H9 (cell line): Measurements from ENCODE around the gene ZNF587B. TPM values are rescaled to one million over a fixed set of nuclear protein-coding genes. Genes with fewer than 3 reads are reported as not detected.
A peak's percentile ranks its signal among the peaks of the same experiment; 100 is the strongest.

Experiments
- DNase-seq: peaks from one replicate; pipeline ENCODE4 v3.0.0-alpha.2; 2017
- H2AFZ ChIP-seq: one replicate; pipeline ENCODE4 v1.6.1; 2013; ENCODE audit warnings: mild to moderate bottlenecking, low read length, control low read depth, moderate library complexity
- H2AK5ac ChIP-seq: 2 replicates; pipeline ENCODE4 v1.6.1; 2013; ENCODE audit warnings: low read length, control low read depth, mixed read lengths; ENCODE audit not compliant: insufficient read length
- H2BK120ac ChIP-seq: one replicate; pipeline ENCODE4 v1.6.1; 2013; ENCODE audit warnings: low read depth, mild to moderate bottlenecking, low read length, control low read depth, inconsistent platforms; ENCODE audit not compliant: poor library complexity, severe bottlenecking
- H2BK12ac ChIP-seq: 2 replicates; pipeline ENCODE4 v1.6.1; 2013; ENCODE audit warnings: low read length, control low read depth, mixed read lengths, low read depth; ENCODE audit not compliant: insufficient read length
- H2BK15ac ChIP-seq: 2 replicates; pipeline ENCODE4 v1.6.1; 2013; ENCODE audit warnings: low read depth, low read length, control low read depth
- H2BK20ac ChIP-seq: one replicate; pipeline ENCODE4 v1.6.1; 2013; ENCODE audit warnings: low read depth, mild to moderate bottlenecking, low read length, control low read depth, inconsistent platforms; ENCODE audit not compliant: poor library complexity, severe bottlenecking
- H2BK5ac ChIP-seq: 2 replicates; pipeline ENCODE4 v1.6.1; 2013; ENCODE audit warnings: low read length, control low read depth, mixed read lengths; ENCODE audit not compliant: insufficient read length
- H3K14ac ChIP-seq: 2 replicates; pipeline ENCODE4 v1.6.1; 2013; ENCODE audit warnings: low read length, control low read depth; ENCODE audit not compliant: insufficient read depth
- H3K18ac ChIP-seq: 2 replicates; pipeline ENCODE4 v1.6.1; 2013; ENCODE audit warnings: low read depth, mild to moderate bottlenecking, mixed read lengths, low read length, control low read depth; ENCODE audit not compliant: insufficient read length
- H3K23ac ChIP-seq: 2 replicates; pipeline ENCODE4 v1.6.1; 2013; ENCODE audit warnings: low read length, control low read depth, mixed read lengths, low read depth; ENCODE audit not compliant: insufficient read length
- H3K23me2 ChIP-seq: 2 replicates; pipeline ENCODE4 v1.6.1; 2013; ENCODE audit warnings: low read depth, mild to moderate bottlenecking, mixed read lengths, low read length, control low read depth; ENCODE audit not compliant: insufficient read length, poor library complexity, severe bottlenecking
- H3K27ac ChIP-seq: 2 replicates; pipeline ENCODE4 v1.5.1; 2013; ENCODE audit warnings: low read length, control low read depth, mixed read lengths, low read depth; ENCODE audit not compliant: insufficient read length
- H3K27me3 ChIP-seq: 2 replicates; pipeline ENCODE4 v1.6.1; 2013; ENCODE audit warnings: low read length, control low read depth, inconsistent platforms; ENCODE audit not compliant: insufficient read depth
- H3K4ac ChIP-seq: 2 replicates; pipeline ENCODE4 v1.6.1; 2013; ENCODE audit warnings: low read depth, mild to moderate bottlenecking, control low read depth, inconsistent platforms, low read length, moderate library complexity
- H3K4me1 ChIP-seq: 2 replicates; pipeline ENCODE4 v1.6.1; 2013; ENCODE audit warnings: low read length, control low read depth, inconsistent platforms; ENCODE audit not compliant: insufficient read depth
- H3K4me2 ChIP-seq: 2 replicates; pipeline ENCODE4 v1.6.1; 2013; ENCODE audit warnings: low read length, control low read depth, mixed read lengths; ENCODE audit not compliant: insufficient read length, insufficient read depth
- H3K56ac ChIP-seq: 2 replicates; pipeline ENCODE4 v1.6.1; 2013; ENCODE audit warnings: low read depth, mild to moderate bottlenecking, mixed read lengths, low read length, control low read depth; ENCODE audit not compliant: insufficient read length
- H3K79me1 ChIP-seq: 2 replicates; pipeline ENCODE4 v1.6.1; 2013; ENCODE audit warnings: low read depth, mild to moderate bottlenecking, moderate library complexity, low read length, control low read depth, inconsistent platforms; ENCODE audit not compliant: insufficient read depth, poor library complexity, severe bottlenecking
- H3K79me2 ChIP-seq: 2 replicates; pipeline ENCODE4 v1.6.1; 2013; ENCODE audit warnings: low read length, control low read depth, inconsistent platforms; ENCODE audit not compliant: insufficient read depth
- H3K9ac ChIP-seq: 2 replicates; pipeline ENCODE4 v1.6.1; 2013; ENCODE audit warnings: low read length, control low read depth, mixed read lengths; ENCODE audit not compliant: insufficient read length; ENCODE audit errors: extremely low read depth
- H3K9me3 ChIP-seq: one replicate; pipeline ENCODE4 v1.6.1; 2013; ENCODE audit warnings: low read depth, low read length, inconsistent platforms; ENCODE audit not compliant: control insufficient read depth
- H3T11ph ChIP-seq: one replicate; pipeline ENCODE4 v1.6.1; 2013; ENCODE audit warnings: mild to moderate bottlenecking, low read length, control low read depth, inconsistent platforms
- H4K20me1 ChIP-seq: one replicate; pipeline ENCODE4 v1.6.1; 2013; ENCODE audit not compliant: control insufficient read depth, insufficient read length, insufficient read depth
- H4K5ac ChIP-seq: 2 replicates; pipeline ENCODE4 v1.6.1; 2013; ENCODE audit warnings: low read depth, mild to moderate bottlenecking, mixed read lengths, low read length, control low read depth; ENCODE audit not compliant: insufficient read length
- H4K8ac ChIP-seq: replicated peaks from 2 replicates; pipeline ENCODE4 v1.6.1; 2013; ENCODE audit warnings: low read length, control low read depth, mixed read lengths, low read depth; ENCODE audit not compliant: insufficient read length
- H4K91ac ChIP-seq: 2 replicates; pipeline ENCODE4 v1.6.1; 2013; ENCODE audit warnings: low read depth, mild to moderate bottlenecking, moderate library complexity, mixed read lengths, low read length, control low read depth; ENCODE audit not compliant: insufficient read length
- H3K27ac Mint-ChIP-seq, 3 experiments: 2 replicates in 2 of 3; 3 replicates in 1 of 3; pipeline ENCODE4 v1.8.0; 2020 to 2021; ENCODE audit warnings: mixed read lengths in 3 of 3, mild to moderate bottlenecking in 1 of 3, moderate library complexity in 1 of 3
- H3K27me3 Mint-ChIP-seq: 2 replicates; pipeline ENCODE4 v1.8.0; 2021; ENCODE audit warnings: low read depth, mild to moderate bottlenecking, moderate library complexity, mixed read lengths
- H3K36me3 Mint-ChIP-seq, 3 experiments: 2 replicates in 2 of 3; 3 replicates in 1 of 3; pipeline ENCODE4 v1.8.0; 2020 to 2021; ENCODE audit warnings: low read depth in 3 of 3, mixed read lengths in 3 of 3; ENCODE audit not compliant: insufficient read depth in 1 of 3
- H3K4me1 Mint-ChIP-seq, 2 experiments: 2 replicates each; pipeline ENCODE4 v1.8.0; 2020; ENCODE audit warnings: mixed read lengths in 2 of 2
- H3K4me3 Mint-ChIP-seq, 2 experiments: 2 replicates in 1 of 2; 3 replicates in 1 of 2; pipeline ENCODE4 v1.8.0; 2020 to 2021; ENCODE audit warnings: mild to moderate bottlenecking in 2 of 2, mixed read lengths in 2 of 2, moderate library complexity in 1 of 2
- H3K9me3 Mint-ChIP-seq, 2 experiments: 2 replicates in 1 of 2; 3 replicates in 1 of 2; pipeline ENCODE4 v1.8.0; 2020; ENCODE audit warnings: mild to moderate bottlenecking in 2 of 2, mixed read lengths in 2 of 2, moderate library complexity in 1 of 2
- WGBS: extraction: QIAGEN DNeasy Blood & Tissue Kit; methylation state at CpG from one replicate; pipeline ENCODE4 v1.1.7; 2013; ENCODE audit warnings: missing lambda C conversion rate, low lambda C conversion rate, mixed read lengths; ENCODE audit not compliant: insufficient read length; ENCODE audit errors: extremely low coverage; 5-methylcytosine and 5-hydroxymethylcytosine counted together
- long read RNA-seq: library from polyadenylated mRNA; unstranded; transcript quantifications from one replicate; pipeline ENCODE4 v2.0.0, GENCODE V29; 2020
- total RNA-seq: library from RNA; stranded (reverse); gene quantifications from 2 replicates; pipeline ENCODE4 v1.2.1, GENCODE V29; 2021
- TF ChIP-seq, protein P1 (sequence below): fragments of 200-600 bp; sonication (generic); conservative IDR thresholded peaks from 3 replicates; pipeline ENCODE4 v1.8.0; 2021; ENCODE audit warnings: antibody characterized with exemption, mild to moderate bottlenecking

Gene ZNF587B
- 41.8 and 45.2 TPM in 2 replicates for total RNA-seq
- long read RNA-seq, transcript ZNF587B-202 (4 exons, 1,670 nt) = major isoform, 5 of 9 reads
- long read RNA-seq, partial matches to known transcripts = 0 of 9 reads
- long read RNA-seq, other reads (novel, unspliced or antisense) = 2 of 9 reads

DNA sequence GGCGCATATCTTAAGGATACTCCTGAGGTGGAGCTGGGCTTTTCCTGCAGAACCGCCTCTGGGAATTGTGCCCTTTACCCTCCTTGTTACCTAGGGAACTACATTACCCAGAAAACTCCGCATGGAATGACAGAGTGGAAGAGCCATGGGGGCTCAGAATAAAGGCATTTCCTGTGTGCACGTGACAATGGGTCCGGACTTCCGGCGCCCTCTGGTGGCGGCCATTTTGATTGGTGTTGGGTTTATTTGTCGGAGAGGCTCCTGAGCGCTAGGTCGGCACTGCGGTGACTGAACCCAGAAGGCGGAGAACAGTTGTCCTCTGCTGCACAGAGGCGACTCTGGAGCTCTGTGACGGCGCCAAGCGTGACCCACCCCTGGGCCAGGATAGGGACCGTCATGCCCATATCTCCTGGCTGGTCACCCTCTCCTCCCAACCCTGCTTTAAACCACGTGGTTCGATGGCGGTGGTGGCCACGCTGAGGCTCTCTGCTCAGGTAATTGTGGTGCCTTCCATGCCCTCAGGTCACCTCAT is at the start of gene ZNF587B:
Gene ZNF587B (plus strand): TSS at position 229 of the 532 bp plus-strand sequence. CDS start 230 bp downstream, at position 459.
- H3K4me3 Mint-ChIP-seq = peak within 1 kb of the TSS; percentile 93 to 97

More for the DNA sequence above, at the start of gene ZNF587B:
- Histone ChIP-seq H2BK5ac (no peak within 1 kb of the TSS), H3K79me1 (peaks cover 2% of the 10 kb centered on the region), H2BK120ac (no peak within 1 kb of the TSS), H3K4ac (no peak within 1 kb of the TSS), H3K14ac (peak within 1 kb of the TSS; percentile 83), H2BK12ac (no peak within 1 kb of the TSS), H3K4me1 (no peaks in the 10 kb centered on the region; the same call in 1 of the 2 replicates), H3K79me2 (peaks cover 31% of the 10 kb centered on the region), H3K9ac (peak within 1 kb of the TSS; percentile 86), H3T11ph (no peak within 1 kb of the TSS), H4K8ac (no peak within 1 kb of the TSS), H3K4me2 (peak within 1 kb of the TSS; percentile 36), H3K23ac (no peak within 1 kb of the TSS), H4K5ac (no peak within 1 kb of the TSS), H2AFZ (no peak within 1 kb of the TSS), H3K9me3 (no peaks in the 10 kb centered on the region), H2BK15ac (no peak within 1 kb of the TSS), H3K27ac (peak within 1 kb of the TSS; percentile 60), H2AK5ac (no peak within 1 kb of the TSS), H3K56ac (no peak within 1 kb of the TSS), H3K27me3 (no peaks in the 10 kb centered on the region), H3K23me2 (no peaks in the 10 kb centered on the region), H4K20me1 (no peaks in the 10 kb centered on the region), H2BK20ac (no peak within 1 kb of the TSS), H3K18ac (peak within 1 kb of the TSS; percentile 86), H4K91ac (no peak within 1 kb of the TSS)
- TF ChIP-seq, protein P1, sequence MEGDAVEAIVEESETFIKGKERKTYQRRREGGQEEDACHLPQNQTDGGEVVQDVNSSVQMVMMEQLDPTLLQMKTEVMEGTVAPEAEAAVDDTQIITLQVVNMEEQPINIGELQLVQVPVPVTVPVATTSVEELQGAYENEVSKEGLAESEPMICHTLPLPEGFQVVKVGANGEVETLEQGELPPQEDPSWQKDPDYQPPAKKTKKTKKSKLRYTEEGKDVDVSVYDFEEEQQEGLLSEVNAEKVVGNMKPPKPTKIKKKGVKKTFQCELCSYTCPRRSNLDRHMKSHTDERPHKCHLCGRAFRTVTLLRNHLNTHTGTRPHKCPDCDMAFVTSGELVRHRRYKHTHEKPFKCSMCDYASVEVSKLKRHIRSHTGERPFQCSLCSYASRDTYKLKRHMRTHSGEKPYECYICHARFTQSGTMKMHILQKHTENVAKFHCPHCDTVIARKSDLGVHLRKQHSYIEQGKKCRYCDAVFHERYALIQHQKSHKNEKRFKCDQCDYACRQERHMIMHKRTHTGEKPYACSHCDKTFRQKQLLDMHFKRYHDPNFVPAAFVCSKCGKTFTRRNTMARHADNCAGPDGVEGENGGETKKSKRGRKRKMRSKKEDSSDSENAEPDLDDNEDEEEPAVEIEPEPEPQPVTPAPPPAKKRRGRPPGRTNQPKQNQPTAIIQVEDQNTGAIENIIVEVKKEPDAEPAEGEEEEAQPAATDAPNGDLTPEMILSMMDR = peak; percentile 49; the same call in 2 of the 3 replicates
- H3K27me3 Mint-ChIP-seq = no peaks in the 10 kb centered on the region
- H3K27ac Mint-ChIP-seq = peak within 1 kb of the TSS; percentile 78 to 99 (median 97)
- peak; percentile 96 for DNase-seq
- H3K36me3 Mint-ChIP-seq = peaks cover 28 to 46% (median 29%) of the 10 kb centered on the region in 3 experiments
- peaks cover 21 to 24% of the 10 kb centered on the region in 2 experiments for H3K4me1 Mint-ChIP-seq
- WGBS = no CpG with 5 or more reads among the region's 22 CpGs
- H3K9me3 Mint-ChIP-seq = no peaks in the 10 kb centered on the region
